Spleen (tissue), 11 donors: ENCODE measurements around the gene NDUFS3. TPM values are rescaled to one million over a fixed set of nuclear protein-coding genes. Genes with fewer than 3 reads are reported as not detected.
"Not testable (repeated sequence)": the region's sequence is repeated elsewhere in the genome, so short reads cannot be mapped to it uniquely, and the experiment has no call there.

Experiments
- DNase-seq: peaks from one replicate; pipeline ENCODE4 v3.0.0-alpha.2; 2020
- H3K27ac ChIP-seq, 8 donors: fragments of 200-600 bp; sonication (generic) in 7 of 8; 1 replicate in 4 of 8; 2 replicates in 4 of 8; pipeline versions ENCODE4 v1.5.0 to v1.8.0; 2016 to 2021; ENCODE audit warnings: inconsistent platforms in 4 of 8, mild to moderate bottlenecking in 4 of 8, moderate library complexity in 1 of 8
- H3K27me3 ChIP-seq, 7 donors: fragments of 200-600 bp; sonication (generic) in 6 of 7; replicated peaks in 1 of 7; 1 replicate in 4 of 7; 2 replicates in 3 of 7; pipeline versions ENCODE4 v1.5.0 to v1.8.0; 2016 to 2021; ENCODE audit warnings: inconsistent platforms in 3 of 7, mild to moderate bottlenecking in 1 of 7
- H3K36me3 ChIP-seq, 6 donors: fragments of 200-600 bp; sonication (generic) in 5 of 6; 1 replicate in 4 of 6; 2 replicates in 2 of 6; pipeline versions ENCODE4 v1.5.0 to v1.8.0; 2016 to 2021; ENCODE audit warnings: inconsistent platforms in 2 of 6
- H3K4me1 ChIP-seq, 6 donors: fragments of 200-600 bp; sonication (generic) in 5 of 6; 1 replicate in 3 of 6; 2 replicates in 3 of 6; pipeline versions ENCODE4 v1.5.0 to v1.8.0; 2016 to 2021; ENCODE audit warnings: inconsistent platforms in 3 of 6
- H3K4me3 ChIP-seq, 8 donors: fragments of 200-600 bp; sonication (generic) in 7 of 8; 1 replicate in 4 of 8; 2 replicates in 4 of 8; pipeline versions ENCODE4 v1.5.0 to v1.8.0; 2016 to 2021; ENCODE audit warnings: inconsistent platforms in 4 of 8, mild to moderate bottlenecking in 4 of 8, moderate library complexity in 2 of 8
- H3K9me3 ChIP-seq, 8 donors: fragments of 200-600 bp; sonication (generic) in 7 of 8; 1 replicate in 4 of 8; 2 replicates in 4 of 8; pipeline versions ENCODE4 v1.5.0 to v1.8.0; 2016 to 2021; ENCODE audit warnings: inconsistent platforms in 4 of 8
- POLR2A ChIP-seq, 3 donors: fragments of 450-650 bp; IDR thresholded peaks; one replicate each; pipeline ENCODE4 v1.5.1; 2017; ENCODE audit warnings: antibody characterized with exemption in 3 of 3, mild to moderate bottlenecking in 1 of 3
- POLR2AphosphoS5 ChIP-seq, 3 donors: sonication (generic); formaldehyde crosslinking; IDR thresholded peaks; one replicate each; pipeline ENCODE4 v1.5.1; 2017; ENCODE audit warnings: antibody characterized with exemption in 3 of 3
- WGBS, 5 donors: extraction: QIAGEN DNeasy Blood & Tissue Kit in 3 of 5; methylation state at CpG; one replicate each; pipeline versions ENCODE4 v1.1.5 to v1.1.7; 2013 to 2018; 5-methylcytosine and 5-hydroxymethylcytosine counted together
- intact Hi-C: fragments of 100-400 bp; cut with DNase I; formaldehyde crosslinking; loops from one replicate; pipeline ENCODE4 v1.15.0; 2023; ENCODE audit warnings: low total_unique reads
- polyA plus RNA-seq, 3 donors: library from polyadenylated mRNA; stranded (reverse); fragments of 200-250 nt; gene quantifications; one replicate each; pipeline ENCODE4 v1.2.1, GENCODE V29; 2013
- total RNA-seq, 7 donors: library from RNA; depleted of rRNA in 3 of 7; stranded (reverse); fragments of >200 nt in 3 of 7; fragmentation: NEBNext Ultra II Directional in 4 of 7; extraction: Animal tissue kit (Norgen Biotek cat#: 25700) in 4 of 7; gene quantifications; one replicate each; pipeline versions ENCODE4 v1.1.0 to v1.2.1, GENCODE V29; 2016 to 2021
- TF ChIP-seq, protein P1 (sequence below), 11 experiments: fragments of 200-600 bp in 7 of 11; fragments of 450-650 bp in 4 of 11; sonication (generic) in 4 of 11; IDR thresholded peaks in 8 of 11; conservative IDR thresholded peaks in 3 of 11; 1 replicate in 7 of 11; 2 replicates in 4 of 11; pipeline versions ENCODE4 v1.4.0 to v1.8.0; 2016 to 2021; ENCODE audit warnings: antibody characterized with exemption in 11 of 11, inconsistent platforms in 4 of 11, mild to moderate bottlenecking in 1 of 11
- donor health status: healthy with polysubstance abuse.
- donor health status: DM: no; HTN: no; CAD: no; lungs with moderate emphysema.
- donor health status: DM: no; HTN: no; CAD: no.
- donor health status: Bipolar disorder and iron deficiency.
- donor health status: healthy.
- donor health status: DM: no; HTN: no; CAD: no.
- donor health status: DM: yes; HTN: yes; CAD: no.

NDUFS3 gene
- total and polyA plus RNA-seq, 10 donors = 53.1 to 141 (median 69.6) TPM

DNA sequence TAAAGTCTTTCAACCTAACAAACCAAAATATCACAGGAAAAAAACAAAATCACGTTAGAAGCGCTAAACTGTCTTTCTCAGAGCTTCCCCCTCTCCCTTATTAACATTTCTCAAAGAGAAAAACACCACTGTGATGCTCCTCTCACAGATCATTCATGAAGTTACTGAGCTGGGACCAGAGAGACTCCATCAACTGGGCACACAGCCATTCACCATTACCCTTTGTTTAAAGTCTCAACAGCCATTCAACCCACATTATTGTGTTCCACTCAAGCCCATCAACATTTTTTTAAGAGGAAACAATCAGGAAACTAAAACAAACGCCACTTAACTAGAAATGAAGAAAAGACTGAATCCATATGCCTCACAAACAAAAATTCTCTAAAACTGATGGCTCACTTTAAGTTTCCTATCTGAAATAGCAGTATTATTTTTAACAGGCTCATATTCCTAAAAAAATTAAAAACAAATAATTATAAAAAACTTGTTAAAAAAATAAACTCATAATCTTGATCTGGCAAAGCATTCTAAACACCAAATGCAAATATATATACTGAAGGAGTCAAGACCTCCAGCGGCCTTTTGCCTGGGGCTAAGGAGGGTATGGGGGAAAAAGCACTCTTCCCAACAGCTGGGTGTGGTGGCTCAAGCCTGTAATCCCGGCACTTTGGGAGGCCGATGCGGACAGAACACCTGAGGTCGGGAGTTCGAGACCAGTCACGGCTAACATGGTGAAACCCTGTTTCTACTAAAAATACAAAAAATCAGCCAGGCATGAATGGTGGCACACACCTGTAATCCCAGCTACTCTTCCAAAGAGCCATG, 39.9 kb upstream of the NDUFS3 start:
- H3K4me3 ChIP-seq = no peak overlapping the region
- no peak for DNase-seq
- H3K36me3 ChIP-seq = peaks cover 0 to 24% (median 3%) of the 10 kb centered on the region in 6 donors
- H3K9me3 ChIP-seq = no peaks in the 10 kb centered on the region
- TF ChIP-seq, protein P1, sequence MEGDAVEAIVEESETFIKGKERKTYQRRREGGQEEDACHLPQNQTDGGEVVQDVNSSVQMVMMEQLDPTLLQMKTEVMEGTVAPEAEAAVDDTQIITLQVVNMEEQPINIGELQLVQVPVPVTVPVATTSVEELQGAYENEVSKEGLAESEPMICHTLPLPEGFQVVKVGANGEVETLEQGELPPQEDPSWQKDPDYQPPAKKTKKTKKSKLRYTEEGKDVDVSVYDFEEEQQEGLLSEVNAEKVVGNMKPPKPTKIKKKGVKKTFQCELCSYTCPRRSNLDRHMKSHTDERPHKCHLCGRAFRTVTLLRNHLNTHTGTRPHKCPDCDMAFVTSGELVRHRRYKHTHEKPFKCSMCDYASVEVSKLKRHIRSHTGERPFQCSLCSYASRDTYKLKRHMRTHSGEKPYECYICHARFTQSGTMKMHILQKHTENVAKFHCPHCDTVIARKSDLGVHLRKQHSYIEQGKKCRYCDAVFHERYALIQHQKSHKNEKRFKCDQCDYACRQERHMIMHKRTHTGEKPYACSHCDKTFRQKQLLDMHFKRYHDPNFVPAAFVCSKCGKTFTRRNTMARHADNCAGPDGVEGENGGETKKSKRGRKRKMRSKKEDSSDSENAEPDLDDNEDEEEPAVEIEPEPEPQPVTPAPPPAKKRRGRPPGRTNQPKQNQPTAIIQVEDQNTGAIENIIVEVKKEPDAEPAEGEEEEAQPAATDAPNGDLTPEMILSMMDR (IDR thresholded peaks at IDR 0.05 in 8 of 11, conservative IDR thresholded peaks at IDR 0.05 in 3 of 11) = no peak
- TF ChIP-seq POLR2AphosphoS5 (IDR thresholded peaks at IDR 0.05) (no peak), POLR2A (IDR thresholded peaks at IDR 0.05) (no peak)
- intact Hi-C loops = no loop called here
- H3K27me3 ChIP-seq = no peaks in the 10 kb centered on the region
- WGBS, 5 donors = 73 to 82% (median 78%) methylated on average over 10 of the region's 10 CpGs
- no peak overlapping the region for H3K27ac ChIP-seq
- H3K4me1 ChIP-seq = peaks cover 38 to 99% (median 88%) of the 10 kb centered on the region in 6 donors

DNA sequence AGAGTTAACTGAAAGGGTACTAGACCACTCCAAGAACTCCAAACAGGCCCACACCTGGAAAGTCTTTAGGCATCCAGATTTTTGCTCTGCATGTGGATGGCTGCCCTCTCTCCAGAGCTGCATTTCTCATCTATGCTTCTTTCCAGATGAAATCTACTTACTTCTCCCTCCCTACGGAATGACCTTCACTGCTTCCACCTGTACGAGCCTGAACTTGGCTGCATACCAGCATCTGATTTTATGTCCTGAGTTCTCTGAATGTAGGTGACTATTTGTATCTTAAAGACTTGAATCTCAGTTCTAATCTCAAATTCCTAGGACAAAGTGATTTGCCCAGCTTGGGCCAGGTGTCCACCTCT, 39.2 kb upstream of the NDUFS3 start:
- Histone ChIP-seq H3K27me3 (no peaks in the 10 kb centered on the region), H3K36me3 (peaks cover 0 to 19% (median 3%) of the 10 kb centered on the region in 6 donors), H3K9me3 (no peaks in the 10 kb centered on the region), H3K4me3 (no peak overlapping the region), H3K4me1 (peaks cover 40 to 99% (median 88%) of the 10 kb centered on the region in 6 donors), H3K27ac (peak overlapping the region in 3 of 8 donors; percentile 28 to 58 (median 30))
- 49 to 72% (median 69%) methylated on average over 2 of the region's 2 CpGs for WGBS, 5 donors
- intact Hi-C loops = no loop called here
- TF ChIP-seq, protein P1 (IDR thresholded peaks at IDR 0.05 in 8 of 11, conservative IDR thresholded peaks at IDR 0.05 in 3 of 11) = no peak
- no peak for TF ChIP-seq POLR2A (IDR thresholded peaks at IDR 0.05)
- no peak for TF ChIP-seq POLR2AphosphoS5 (IDR thresholded peaks at IDR 0.05)
- DNase-seq = no peak

DNA sequence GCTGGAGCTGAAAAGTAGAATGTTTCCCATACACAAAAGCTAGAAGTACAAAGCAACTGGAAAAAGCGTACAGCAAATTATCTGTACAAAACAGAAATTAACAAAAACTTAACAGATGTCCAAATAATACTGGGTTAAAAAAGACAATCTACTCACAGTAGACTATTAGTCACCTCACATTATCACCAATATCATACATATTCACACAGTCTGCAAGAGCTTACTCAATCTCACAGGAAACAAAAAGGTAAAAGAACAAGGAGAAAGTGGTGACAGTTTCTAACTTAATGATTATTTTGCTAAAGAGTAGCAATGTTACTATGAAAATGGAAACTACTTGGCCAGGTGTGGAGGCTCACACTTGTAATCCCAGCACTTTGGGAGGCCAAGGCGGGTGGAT, 37.8 kb upstream of the NDUFS3 start:
- 90 to 98% (median 94%) methylated on average over 2 of the region's 2 CpGs for WGBS, 5 donors
- H3K27me3 ChIP-seq = no peaks in the 10 kb centered on the region
- peaks cover 0 to 13% (median 5%) of the 10 kb centered on the region in 6 donors for H3K36me3 ChIP-seq
- H3K27ac ChIP-seq = peak overlapping the region in 1 of 8 donors; percentile 28
- no peak overlapping the region for H3K4me3 ChIP-seq
- no peak for DNase-seq
- H3K4me1 ChIP-seq = peaks cover 40 to 97% (median 84%) of the 10 kb centered on the region in 6 donors
- TF ChIP-seq POLR2A (IDR thresholded peaks at IDR 0.05) = no peak
- TF ChIP-seq POLR2AphosphoS5 (IDR thresholded peaks at IDR 0.05) = no peak
- TF ChIP-seq, protein P1 (IDR thresholded peaks at IDR 0.05 in 8 of 11, conservative IDR thresholded peaks at IDR 0.05 in 3 of 11) = no peak
- intact Hi-C loops = no loop called here
- H3K9me3 ChIP-seq = no peaks in the 10 kb centered on the region

DNA sequence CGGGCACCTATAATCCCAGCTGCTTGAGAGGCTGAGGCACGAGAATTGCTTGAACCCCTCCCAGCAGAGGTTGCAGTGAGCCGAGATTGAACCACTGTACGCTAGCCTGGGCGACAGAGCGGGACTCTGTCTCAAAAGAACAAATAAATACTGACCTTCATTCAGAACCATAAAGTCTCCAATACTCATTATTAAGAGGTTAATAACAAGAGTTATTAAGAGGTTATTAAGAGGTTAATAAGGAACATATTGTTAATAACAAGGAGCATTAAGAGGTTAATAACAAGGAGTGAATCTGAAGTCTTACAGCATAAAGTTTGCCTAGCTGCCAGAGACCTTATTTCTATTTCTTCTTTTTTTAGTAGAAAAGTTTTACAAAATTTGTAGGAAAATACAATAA, 33.6 kb upstream of the NDUFS3 start:
- TF ChIP-seq, protein P1 (IDR thresholded peaks at IDR 0.05 in 8 of 11, conservative IDR thresholded peaks at IDR 0.05 in 3 of 11) = no peak
- TF ChIP-seq POLR2A (IDR thresholded peaks at IDR 0.05) (no peak), POLR2AphosphoS5 (IDR thresholded peaks at IDR 0.05) (no peak)
- intact Hi-C loops = no loop called here
- H3K9me3 ChIP-seq = no peaks in the 10 kb centered on the region
- peaks cover 48 to 97% (median 88%) of the 10 kb centered on the region in 6 donors for H3K4me1 ChIP-seq
- H3K27me3 ChIP-seq = no peaks in the 10 kb centered on the region
- H3K36me3 ChIP-seq = peaks cover 0 to 15% (median 2%) of the 10 kb centered on the region in 6 donors
- H3K27ac ChIP-seq = no peak overlapping the region
- 93 to 97% (median 94%) methylated on average over 6 of the region's 6 CpGs for WGBS, 5 donors
- H3K4me3 ChIP-seq = no peak overlapping the region
- no peak for DNase-seq

DNA sequence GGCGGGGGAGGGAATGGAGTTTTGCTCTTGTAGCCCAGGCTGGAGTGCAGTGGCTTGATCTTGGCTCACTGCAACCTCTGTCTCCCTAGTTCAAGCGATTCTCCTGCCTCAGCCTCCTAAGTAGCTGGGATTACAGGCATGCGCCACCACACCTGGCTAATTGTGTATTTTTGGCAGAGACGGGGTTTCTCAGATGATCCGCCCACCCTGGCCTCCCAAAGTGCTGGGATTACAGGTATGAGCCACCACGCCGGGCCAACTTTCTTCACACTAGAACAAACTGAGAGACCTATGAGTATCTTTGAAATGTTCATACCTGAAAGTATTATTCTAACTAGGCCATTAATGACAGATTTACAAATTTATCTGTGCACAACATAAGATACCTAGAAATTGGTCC, 32.6 kb upstream of the NDUFS3 start:
- H3K4me3 ChIP-seq, H3K27ac ChIP-seq, H3K27me3 ChIP-seq, intact Hi-C loops, H3K9me3 ChIP-seq: not testable (repeated sequence)
- peak; percentile 23 for DNase-seq
- H3K4me1 ChIP-seq = peaks cover 49 to 97% (median 88%) of the 10 kb centered on the region in 6 donors
- WGBS, 5 donors = 90 to 98% (median 96%) methylated on average over 7 of the region's 7 CpGs
- peaks cover 0 to 17% (median 2%) of the 10 kb centered on the region in 6 donors for H3K36me3 ChIP-seq
